22Rv1 (cell line): ENCODE measurements around the gene ZNF319.

Source experiments
- H3K27ac ChIP-seq: fragments of 450-650 bp; 2 replicates; pipeline ENCODE4 v1.5.1; 2017
- CTCF ChIP-seq: fragments of 450-650 bp; IDR thresholded peaks from 2 replicates; pipeline ENCODE4 v1.5.1; 2017; ENCODE audit warnings: mild to moderate bottlenecking
- ZFX ChIP-seq: fragments of 450-650 bp; IDR thresholded peaks from 2 replicates; pipeline ENCODE4 v1.6.1; 2017; ENCODE audit warnings: antibody characterized with exemption, borderline replicate concordance

ZNF319 gene

GRCh38 chr16:57993438-57993837, 7.0 kb downstream of the ZNF319 start:
- no peak overlapping the region for H3K27ac ChIP-seq
- TF ChIP-seq ZFX (no peak), CTCF (no peak)

GRCh38 chr16:57992084-57992483, 8.4 kb downstream of the ZNF319 start:
- TF ChIP-seq ZFX, result no peak
- TF ChIP-seq CTCF, result no peak
- H3K27ac ChIP-seq, result no peak overlapping the region

GRCh38 chr16:57991551-57992059, 8.9 kb downstream of the ZNF319 start:
- no peak overlapping the region for H3K27ac ChIP-seq
- TF ChIP-seq CTCF, result no peak

GRCh38 chr16:57988929-57989328, 11.5 kb downstream of the ZNF319 start:
- TF ChIP-seq ZFX (no peak), CTCF (no peak)
- H3K27ac ChIP-seq, result no peak overlapping the region

GRCh38 chr16:57987441-57988177, 12.9 kb downstream of the ZNF319 start:
- TF ChIP-seq ZFX (no peak), CTCF (no peak)
- no peak overlapping the region for H3K27ac ChIP-seq

GRCh38 chr16:57986196-57986595, 14.3 kb downstream of the ZNF319 start:
- TF ChIP-seq CTCF, result no peak
- no peak for TF ChIP-seq ZFX

More at GRCh38 chr16:57986196-57986595, 14.3 kb downstream of the ZNF319 start:
- H3K27ac ChIP-seq, result no peak overlapping the region
